Lower leg skin (tissue), 3 donors: ENCODE results near the gene TUFT1.

Source experiments
- CTCF ChIP-seq, 3 donors: fragments of 450-650 bp; IDR thresholded peaks; one replicate each; pipeline ENCODE4 v1.5.1; 2016; ENCODE audit warnings: antibody characterized with exemption in 3 of 3, mild to moderate bottlenecking in 3 of 3, moderate library complexity in 2 of 3
- POLR2A ChIP-seq, 2 donors: fragments of 450-650 bp; IDR thresholded peaks; one replicate each; pipeline ENCODE4 v1.6.1; 2016 to 2017; ENCODE audit warnings: antibody characterized with exemption in 2 of 2, mild to moderate bottlenecking in 1 of 2, moderate library complexity in 1 of 2

DNA sequence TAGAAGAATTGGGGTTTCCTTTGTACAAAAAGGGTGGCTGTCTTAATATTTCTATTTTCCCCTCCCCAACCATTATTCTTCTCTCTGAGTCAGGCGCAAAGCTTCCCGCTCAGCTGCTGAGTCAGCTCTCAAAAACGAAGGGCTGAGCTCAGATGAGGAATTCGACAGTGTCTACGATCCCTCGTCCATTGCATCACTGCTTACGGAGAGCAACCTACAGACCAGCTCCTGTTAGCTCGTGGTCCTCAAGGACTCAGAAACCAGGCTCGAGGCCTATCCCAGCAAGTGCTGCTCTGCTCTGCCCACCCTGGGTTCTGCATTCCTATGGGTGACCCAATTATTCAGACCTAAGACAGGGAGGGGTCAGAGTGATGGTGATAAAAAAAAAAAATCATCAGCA is 3.0 kb upstream of the TUFT1 start:
- TF ChIP-seq CTCF (IDR thresholded peaks at IDR 0.05) (no peak), POLR2A (IDR thresholded peaks at IDR 0.05) (no peak)
